Activated CD8-positive, alpha-beta memory T cell treated with anti-CD3 and anti-CD28 coated beads for 36 hours (primary cell): ENCODE measurements around the gene CPLANE1. TPM values are rescaled to one million over a fixed set of nuclear protein-coding genes. Genes with fewer than 3 reads are reported as not detected.
"Not testable (repeated sequence)": the region's sequence is repeated elsewhere in the genome, so short reads cannot be mapped to it uniquely, and the experiment has no call there.

ENCODE experiments used
- CTCF ChIA-PET: fragments of 350-600 bp; sonication (Branson Sonifier 250); formaldehyde crosslinking; loops from one replicate; lab custom pipeline; 2021; ENCODE audit warnings: antibody characterized with exemption; lab: Charles Lee
- POLR2A ChIA-PET: fragments of 350-600 bp; sonication (Branson Sonifier 250); formaldehyde crosslinking; loops from one replicate; lab custom pipeline; 2021; ENCODE audit warnings: antibody characterized with exemption; lab: Charles Lee
- total RNA-seq, 2 experiments: library from RNA; stranded (reverse); gene quantifications; one replicate each; pipeline ENCODE4 v1.2.3, GENCODE V29; 2021

CPLANE1 gene
- total RNA-seq: 1 to 10 TPM; 6.1 TPM

GRCh38 chr5:37248970-37249814, at the start of gene CPLANE1:
Gene CPLANE1 (minus strand): TSS chr5:37249376. CDS start chr5:37247698, 1,678 bp downstream.
- CTCF ChIA-PET: interaction anchor here (0.9 kb wide), 1 partner anchor 30 kb away, joined by 4 read pairs; no protein-coding TSS in a partner anchor

GRCh38 chr5:37296313-37296712, 47.1 kb upstream of the CPLANE1 start:
- CTCF ChIA-PET: not testable (repeated sequence)

More at GRCh38 chr5:37248970-37249814, at the start of gene CPLANE1:
- POLR2A ChIA-PET: no interaction called here

GRCh38 chr5:37283214-37283820, 34.1 kb upstream of the CPLANE1 start:
- POLR2A ChIA-PET: no interaction called here
- CTCF ChIA-PET: no interaction called here

More at GRCh38 chr5:37296313-37296712, 47.1 kb upstream of the CPLANE1 start:
- POLR2A ChIA-PET: interaction anchor here (0.6 kb wide), 1 partner anchor 21 kb away, joined by 3 read pairs; no protein-coding TSS in a partner anchor

GRCh38 chr5:37275511-37275910, 26.3 kb upstream of the CPLANE1 start:
- POLR2A ChIA-PET: interaction anchor here (0.7 kb wide), 1 partner anchor 21 kb away, joined by 3 read pairs; no protein-coding TSS in a partner anchor

GRCh38 chr5:37272511-37272910, 23.3 kb upstream of the CPLANE1 start:
- ChIA-PET CTCF (no interaction called here), POLR2A (no interaction called here)

More at GRCh38 chr5:37275511-37275910, 26.3 kb upstream of the CPLANE1 start:
- CTCF ChIA-PET: no interaction called here

GRCh38 chr5:37268100-37268499, 18.9 kb upstream of the CPLANE1 start:
- POLR2A ChIA-PET, CTCF ChIA-PET: not testable (repeated sequence)

- ChIA-PET POLR2A (no interaction called here), CTCF (no interaction called here)
These were observed 6.7 kb upstream of the CPLANE1 start for GRCh38 chr5:37255774-37256358.

GRCh38 chr5:37254581-37254980, 5.4 kb upstream of the CPLANE1 start:
- CTCF ChIA-PET: no interaction called here
- POLR2A ChIA-PET: no interaction called here

GRCh38 chr5:37251665-37252064, 2.5 kb upstream of the CPLANE1 start:
- ChIA-PET POLR2A (no interaction called here), CTCF (no interaction called here)

- ChIA-PET POLR2A (interaction anchor here (0.5 kb wide), 1 partner anchor 17 kb away, joined by 10 read pairs; no protein-coding TSS in a partner anchor), CTCF (no interaction called here)
These were observed 614 bp upstream of the CPLANE1 start for GRCh38 chr5:37249815-37250164.

GRCh38 chr5:37248421-37248969, 681 bp downstream of the CPLANE1 start:
- ChIA-PET POLR2A (no interaction called here), CTCF (interaction anchor here (0.9 kb wide), 1 partner anchor 31 kb away, joined by 4 read pairs; no protein-coding TSS in a partner anchor)

GRCh38 chr5:37247496-37247895, 1.7 kb downstream of the CPLANE1 start:
- POLR2A ChIA-PET: no interaction called here
- CTCF ChIA-PET: no interaction called here

- ChIA-PET POLR2A (no interaction called here), CTCF (no interaction called here)
These were observed 2.1 kb downstream of the CPLANE1 start for GRCh38 chr5:37247036-37247435.

- CTCF ChIA-PET: no interaction called here
- POLR2A ChIA-PET: no interaction called here
These were observed 14.9 kb downstream of the CPLANE1 start for GRCh38 chr5:37234288-37234687.

GRCh38 chr5:37226377-37226776, 22.8 kb downstream of the CPLANE1 start:
- CTCF ChIA-PET: no interaction called here
- POLR2A ChIA-PET: no interaction called here

GRCh38 chr5:37222181-37222580, 27.0 kb downstream of the CPLANE1 start:
- CTCF ChIA-PET: no interaction called here

GRCh38 chr5:37220426-37220825, 28.8 kb downstream of the CPLANE1 start:
- CTCF ChIA-PET: not testable (repeated sequence)

More at GRCh38 chr5:37222181-37222580, 27.0 kb downstream of the CPLANE1 start:
- POLR2A ChIA-PET: no interaction called here

GRCh38 chr5:37219384-37219783, 29.8 kb downstream of the CPLANE1 start:
- CTCF ChIA-PET, POLR2A ChIA-PET: not testable (repeated sequence)

More at GRCh38 chr5:37220426-37220825, 28.8 kb downstream of the CPLANE1 start:
- POLR2A ChIA-PET: not testable (repeated sequence)

- CTCF ChIA-PET: no interaction called here
- POLR2A ChIA-PET: no interaction called here
These were observed 31.2 kb downstream of the CPLANE1 start for GRCh38 chr5:37217976-37218375.

- ChIA-PET POLR2A (no interaction called here), CTCF (no interaction called here)
These were observed 34.6 kb downstream of the CPLANE1 start for GRCh38 chr5:37214550-37214949.
